H9 (cell line): ENCODE results near the gene DCAF8. TPM values are rescaled to one million over a fixed set of nuclear protein-coding genes. Genes with fewer than 3 reads are reported as not detected.

Experiments used
- DNase-seq: peaks from one replicate; pipeline ENCODE4 v3.0.0-alpha.2; 2017
- H2AFZ ChIP-seq: one replicate; pipeline ENCODE4 v1.6.1; 2013; ENCODE audit warnings: mild to moderate bottlenecking, low read length, control low read depth, moderate library complexity
- H2AK5ac ChIP-seq: 2 replicates; pipeline ENCODE4 v1.6.1; 2013; ENCODE audit warnings: low read length, control low read depth, mixed read lengths; ENCODE audit not compliant: insufficient read length
- H2BK120ac ChIP-seq: one replicate; pipeline ENCODE4 v1.6.1; 2013; ENCODE audit warnings: low read depth, mild to moderate bottlenecking, low read length, control low read depth, inconsistent platforms; ENCODE audit not compliant: poor library complexity, severe bottlenecking
- H2BK12ac ChIP-seq: 2 replicates; pipeline ENCODE4 v1.6.1; 2013; ENCODE audit warnings: low read length, control low read depth, mixed read lengths, low read depth; ENCODE audit not compliant: insufficient read length
- H2BK15ac ChIP-seq: 2 replicates; pipeline ENCODE4 v1.6.1; 2013; ENCODE audit warnings: low read depth, low read length, control low read depth
- H2BK20ac ChIP-seq: one replicate; pipeline ENCODE4 v1.6.1; 2013; ENCODE audit warnings: low read depth, mild to moderate bottlenecking, low read length, control low read depth, inconsistent platforms; ENCODE audit not compliant: poor library complexity, severe bottlenecking
- H2BK5ac ChIP-seq: 2 replicates; pipeline ENCODE4 v1.6.1; 2013; ENCODE audit warnings: low read length, control low read depth, mixed read lengths; ENCODE audit not compliant: insufficient read length
- H3K14ac ChIP-seq: 2 replicates; pipeline ENCODE4 v1.6.1; 2013; ENCODE audit warnings: low read length, control low read depth; ENCODE audit not compliant: insufficient read depth
- H3K18ac ChIP-seq: 2 replicates; pipeline ENCODE4 v1.6.1; 2013; ENCODE audit warnings: low read depth, mild to moderate bottlenecking, mixed read lengths, low read length, control low read depth; ENCODE audit not compliant: insufficient read length
- H3K23ac ChIP-seq: 2 replicates; pipeline ENCODE4 v1.6.1; 2013; ENCODE audit warnings: low read length, control low read depth, mixed read lengths, low read depth; ENCODE audit not compliant: insufficient read length
- H3K23me2 ChIP-seq: 2 replicates; pipeline ENCODE4 v1.6.1; 2013; ENCODE audit warnings: low read depth, mild to moderate bottlenecking, mixed read lengths, low read length, control low read depth; ENCODE audit not compliant: insufficient read length, poor library complexity, severe bottlenecking
- H3K27ac ChIP-seq: 2 replicates; pipeline ENCODE4 v1.5.1; 2013; ENCODE audit warnings: low read length, control low read depth, mixed read lengths, low read depth; ENCODE audit not compliant: insufficient read length
- H3K27me3 ChIP-seq: 2 replicates; pipeline ENCODE4 v1.6.1; 2013; ENCODE audit warnings: low read length, control low read depth, inconsistent platforms; ENCODE audit not compliant: insufficient read depth
- H3K4ac ChIP-seq: 2 replicates; pipeline ENCODE4 v1.6.1; 2013; ENCODE audit warnings: low read depth, mild to moderate bottlenecking, control low read depth, inconsistent platforms, low read length, moderate library complexity
- H3K4me1 ChIP-seq: 2 replicates; pipeline ENCODE4 v1.6.1; 2013; ENCODE audit warnings: low read length, control low read depth, inconsistent platforms; ENCODE audit not compliant: insufficient read depth
- H3K4me2 ChIP-seq: 2 replicates; pipeline ENCODE4 v1.6.1; 2013; ENCODE audit warnings: low read length, control low read depth, mixed read lengths; ENCODE audit not compliant: insufficient read length, insufficient read depth
- H3K56ac ChIP-seq: 2 replicates; pipeline ENCODE4 v1.6.1; 2013; ENCODE audit warnings: low read depth, mild to moderate bottlenecking, mixed read lengths, low read length, control low read depth; ENCODE audit not compliant: insufficient read length
- H3K79me1 ChIP-seq: 2 replicates; pipeline ENCODE4 v1.6.1; 2013; ENCODE audit warnings: low read depth, mild to moderate bottlenecking, moderate library complexity, low read length, control low read depth, inconsistent platforms; ENCODE audit not compliant: insufficient read depth, poor library complexity, severe bottlenecking
- H3K79me2 ChIP-seq: 2 replicates; pipeline ENCODE4 v1.6.1; 2013; ENCODE audit warnings: low read length, control low read depth, inconsistent platforms; ENCODE audit not compliant: insufficient read depth
- H3K9ac ChIP-seq: 2 replicates; pipeline ENCODE4 v1.6.1; 2013; ENCODE audit warnings: low read length, control low read depth, mixed read lengths; ENCODE audit not compliant: insufficient read length; ENCODE audit errors: extremely low read depth
- H3K9me3 ChIP-seq: one replicate; pipeline ENCODE4 v1.6.1; 2013; ENCODE audit warnings: low read depth, low read length, inconsistent platforms; ENCODE audit not compliant: control insufficient read depth
- H3T11ph ChIP-seq: one replicate; pipeline ENCODE4 v1.6.1; 2013; ENCODE audit warnings: mild to moderate bottlenecking, low read length, control low read depth, inconsistent platforms
- H4K20me1 ChIP-seq: one replicate; pipeline ENCODE4 v1.6.1; 2013; ENCODE audit not compliant: control insufficient read depth, insufficient read length, insufficient read depth
- H4K5ac ChIP-seq: 2 replicates; pipeline ENCODE4 v1.6.1; 2013; ENCODE audit warnings: low read depth, mild to moderate bottlenecking, mixed read lengths, low read length, control low read depth; ENCODE audit not compliant: insufficient read length
- H4K8ac ChIP-seq: replicated peaks from 2 replicates; pipeline ENCODE4 v1.6.1; 2013; ENCODE audit warnings: low read length, control low read depth, mixed read lengths, low read depth; ENCODE audit not compliant: insufficient read length
- H4K91ac ChIP-seq: 2 replicates; pipeline ENCODE4 v1.6.1; 2013; ENCODE audit warnings: low read depth, mild to moderate bottlenecking, moderate library complexity, mixed read lengths, low read length, control low read depth; ENCODE audit not compliant: insufficient read length
- H3K27ac Mint-ChIP-seq, 3 experiments: 2 replicates in 2 of 3; 3 replicates in 1 of 3; pipeline ENCODE4 v1.8.0; 2020 to 2021; ENCODE audit warnings: mixed read lengths in 3 of 3, mild to moderate bottlenecking in 1 of 3, moderate library complexity in 1 of 3
- H3K27me3 Mint-ChIP-seq: 2 replicates; pipeline ENCODE4 v1.8.0; 2021; ENCODE audit warnings: low read depth, mild to moderate bottlenecking, moderate library complexity, mixed read lengths
- H3K36me3 Mint-ChIP-seq, 3 experiments: 2 replicates in 2 of 3; 3 replicates in 1 of 3; pipeline ENCODE4 v1.8.0; 2020 to 2021; ENCODE audit warnings: low read depth in 3 of 3, mixed read lengths in 3 of 3; ENCODE audit not compliant: insufficient read depth in 1 of 3
- H3K4me1 Mint-ChIP-seq, 2 experiments: 2 replicates each; pipeline ENCODE4 v1.8.0; 2020; ENCODE audit warnings: mixed read lengths in 2 of 2
- H3K4me3 Mint-ChIP-seq, 2 experiments: 2 replicates in 1 of 2; 3 replicates in 1 of 2; pipeline ENCODE4 v1.8.0; 2020 to 2021; ENCODE audit warnings: mild to moderate bottlenecking in 2 of 2, mixed read lengths in 2 of 2, moderate library complexity in 1 of 2
- H3K9me3 Mint-ChIP-seq, 2 experiments: 2 replicates in 1 of 2; 3 replicates in 1 of 2; pipeline ENCODE4 v1.8.0; 2020; ENCODE audit warnings: mild to moderate bottlenecking in 2 of 2, mixed read lengths in 2 of 2, moderate library complexity in 1 of 2
- WGBS: extraction: QIAGEN DNeasy Blood & Tissue Kit; methylation state at CpG from one replicate; pipeline ENCODE4 v1.1.7; 2013; ENCODE audit warnings: missing lambda C conversion rate, low lambda C conversion rate, mixed read lengths; ENCODE audit not compliant: insufficient read length; ENCODE audit errors: extremely low coverage; 5-methylcytosine and 5-hydroxymethylcytosine counted together
- total RNA-seq: library from RNA; stranded (reverse); gene quantifications from 2 replicates; pipeline ENCODE4 v1.2.1, GENCODE V29; 2021
- TF ChIP-seq, protein P1 (sequence below): fragments of 200-600 bp; sonication (generic); conservative IDR thresholded peaks from 3 replicates; pipeline ENCODE4 v1.8.0; 2021; ENCODE audit warnings: antibody characterized with exemption, mild to moderate bottlenecking

DCAF8 gene
- total RNA-seq, 1 experiment from 2014 or later: 106 TPM

DNA sequence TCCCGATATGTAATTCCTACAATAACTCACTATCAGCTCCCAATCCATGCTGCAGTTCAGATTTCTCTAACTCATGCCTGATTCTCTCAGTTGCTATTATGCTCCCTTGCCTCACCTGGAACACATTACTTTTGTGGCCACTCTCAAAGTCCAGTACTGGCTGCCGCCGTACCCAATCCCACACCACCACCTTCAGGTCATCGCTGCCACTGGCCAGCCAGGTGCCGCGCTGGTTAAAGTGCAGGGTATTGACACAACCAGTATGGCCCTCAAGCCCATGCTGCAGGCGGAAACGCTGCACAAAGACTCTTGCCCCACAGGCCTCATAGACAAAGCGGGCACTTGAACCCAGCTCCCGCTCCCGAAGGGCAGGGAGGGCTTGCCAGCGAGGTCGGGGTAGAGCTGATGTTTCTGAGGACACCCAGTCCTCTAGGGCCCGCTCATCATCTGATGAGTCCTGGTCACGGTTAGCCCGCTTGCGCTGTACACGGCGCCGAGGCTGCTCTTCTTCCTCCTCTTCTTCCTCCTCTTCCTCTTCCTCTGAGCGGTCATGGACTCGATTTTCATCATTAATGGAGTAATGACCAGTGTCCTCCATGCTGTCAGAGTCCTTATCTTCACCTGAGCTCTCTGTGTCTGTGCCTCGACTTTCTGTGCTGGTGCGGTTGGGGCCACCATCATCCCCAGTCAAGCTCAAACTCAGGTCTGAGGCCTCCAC lies 22.6 kb downstream of the DCAF8 start:
- H3K23ac ChIP-seq: no peak overlapping the region
- H3K9me3 ChIP-seq: no peaks in the 10 kb centered on the region
- H4K5ac ChIP-seq: no peak overlapping the region
- H3K4me1 ChIP-seq: no peaks in the 10 kb centered on the region
- H2BK20ac ChIP-seq: no peak overlapping the region
- TF ChIP-seq, protein P1, sequence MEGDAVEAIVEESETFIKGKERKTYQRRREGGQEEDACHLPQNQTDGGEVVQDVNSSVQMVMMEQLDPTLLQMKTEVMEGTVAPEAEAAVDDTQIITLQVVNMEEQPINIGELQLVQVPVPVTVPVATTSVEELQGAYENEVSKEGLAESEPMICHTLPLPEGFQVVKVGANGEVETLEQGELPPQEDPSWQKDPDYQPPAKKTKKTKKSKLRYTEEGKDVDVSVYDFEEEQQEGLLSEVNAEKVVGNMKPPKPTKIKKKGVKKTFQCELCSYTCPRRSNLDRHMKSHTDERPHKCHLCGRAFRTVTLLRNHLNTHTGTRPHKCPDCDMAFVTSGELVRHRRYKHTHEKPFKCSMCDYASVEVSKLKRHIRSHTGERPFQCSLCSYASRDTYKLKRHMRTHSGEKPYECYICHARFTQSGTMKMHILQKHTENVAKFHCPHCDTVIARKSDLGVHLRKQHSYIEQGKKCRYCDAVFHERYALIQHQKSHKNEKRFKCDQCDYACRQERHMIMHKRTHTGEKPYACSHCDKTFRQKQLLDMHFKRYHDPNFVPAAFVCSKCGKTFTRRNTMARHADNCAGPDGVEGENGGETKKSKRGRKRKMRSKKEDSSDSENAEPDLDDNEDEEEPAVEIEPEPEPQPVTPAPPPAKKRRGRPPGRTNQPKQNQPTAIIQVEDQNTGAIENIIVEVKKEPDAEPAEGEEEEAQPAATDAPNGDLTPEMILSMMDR: no peak
- no peaks in the 10 kb centered on the region for H3K27me3 ChIP-seq
- no peak overlapping the region for H3K4me2 ChIP-seq
- Mint-ChIP-seq H3K27me3 (no peaks in the 10 kb centered on the region), H3K4me1 (peaks cover 0 to 1% of the 10 kb centered on the region in 2 experiments; a peak in 1 of 4 replicates), H3K36me3 (peaks cover 15 to 79% (median 64%) of the 10 kb centered on the region in 3 experiments; a peak in 6 of 7 replicates), H3K9me3 (no peaks in the 10 kb centered on the region; a peak in 1 of 5 replicates), H3K27ac (peak overlapping the region in 1 of 3 experiments; percentile 19; a peak in 5 of 7 replicates), H3K4me3 (no peak overlapping the region)
- H3K79me2 ChIP-seq: no peaks in the 10 kb centered on the region
- H2AK5ac ChIP-seq: no peak overlapping the region
- H4K20me1 ChIP-seq: no peaks in the 10 kb centered on the region
- H3K18ac ChIP-seq: no peak overlapping the region
- H2BK120ac ChIP-seq: no peak overlapping the region
- no peak overlapping the region for H4K8ac ChIP-seq
- no peak overlapping the region for H2BK12ac ChIP-seq
- no CpG with 5 or more reads among the region's 24 CpGs for WGBS
- H2AFZ ChIP-seq: no peak overlapping the region
- H3K9ac ChIP-seq: no peak overlapping the region
- no peak overlapping the region for H2BK15ac ChIP-seq
- no peak overlapping the region for H3K4ac ChIP-seq
- H3K23me2 ChIP-seq: no peaks in the 10 kb centered on the region
- H3K27ac ChIP-seq: no peak overlapping the region
- no peak overlapping the region for H3T11ph ChIP-seq
- no peak overlapping the region for H4K91ac ChIP-seq
- no peak overlapping the region for H3K14ac ChIP-seq
- no peak overlapping the region for H3K56ac ChIP-seq
- no peaks in the 10 kb centered on the region for H3K79me1 ChIP-seq
- no peak for DNase-seq
- H2BK5ac ChIP-seq: no peak overlapping the region
